Daoy (cell line): ENCODE measurements around the gene SCRN1. TPM values are rescaled to one million over a fixed set of nuclear protein-coding genes. Genes with fewer than 3 reads are reported as not detected.

ENCODE experiments used
- DNase-seq: peaks from one replicate; pipeline ENCODE4 v3.0.0-alpha.2; 2015; ENCODE audit warnings: low read depth
- total RNA-seq: library from RNA; depleted of rRNA; stranded (reverse); fragments of >200 nt; shearing (Covaris generic); gene quantifications from 2 replicates; pipeline ENCODE4 v1.2.3, GENCODE V29; 2014

SCRN1 gene
- total RNA-seq, 1 experiment from 2014 or later: 130 TPM

DNA sequence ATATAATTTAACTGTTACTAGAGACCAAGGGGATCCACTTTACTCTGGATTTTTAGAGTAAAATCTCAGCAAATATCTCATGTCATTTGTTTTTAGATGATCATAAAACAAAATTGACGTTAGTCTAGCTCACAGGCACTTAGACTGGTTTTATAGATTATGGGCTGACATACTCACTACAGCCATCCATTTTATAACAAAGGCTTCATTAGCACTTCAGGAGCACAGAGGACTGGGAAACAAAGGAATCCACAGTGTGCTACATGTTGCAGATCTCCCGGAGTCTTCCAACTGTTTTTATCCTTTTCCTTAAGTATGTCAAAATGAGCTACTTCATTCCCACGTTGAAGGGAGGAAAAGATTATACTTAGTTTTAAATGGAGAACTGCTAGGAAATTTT is 15.9 kb upstream of the SCRN1 start:
- no peak for DNase-seq

DNA sequence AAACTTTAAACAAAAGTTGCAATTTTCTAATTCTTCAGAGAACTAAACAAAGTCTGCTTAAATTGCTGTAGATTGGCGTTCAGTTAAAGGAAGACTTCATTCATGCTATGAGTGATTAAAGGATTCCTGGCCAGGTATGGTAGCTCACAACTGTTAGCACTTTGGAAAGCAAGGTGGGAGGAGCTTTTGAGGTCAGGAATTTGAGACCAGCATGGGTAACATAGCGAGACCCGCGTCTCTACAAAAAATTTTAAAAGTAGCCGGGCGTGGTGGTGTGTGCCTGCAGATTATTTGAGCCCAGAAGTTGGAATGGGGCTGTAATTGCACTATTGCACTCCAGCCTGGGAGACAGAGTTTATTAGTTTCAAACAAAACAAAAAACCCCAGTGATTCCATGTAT is 13.5 kb upstream of the SCRN1 start:
- DNase-seq: no peak

DNA sequence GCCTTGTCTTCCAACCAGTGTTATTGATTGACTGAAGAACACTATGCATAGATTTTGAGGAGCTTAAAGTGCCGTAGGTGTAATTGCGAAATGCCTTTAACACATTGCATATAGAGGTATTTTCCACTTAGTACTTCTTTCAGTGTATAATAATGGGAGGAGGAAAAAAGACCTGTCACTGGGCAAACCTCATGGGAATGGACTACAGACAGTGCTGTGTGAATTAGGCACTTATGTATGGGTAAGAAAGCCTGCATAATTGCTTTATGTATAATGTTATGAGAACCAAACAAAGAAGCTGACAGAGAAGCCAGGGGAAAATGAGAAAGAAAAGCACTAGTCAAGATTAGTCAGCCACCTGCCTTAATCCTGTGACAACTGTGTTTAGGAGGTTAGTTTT is 12.4 kb upstream of the SCRN1 start:
- no peak for DNase-seq

DNA sequence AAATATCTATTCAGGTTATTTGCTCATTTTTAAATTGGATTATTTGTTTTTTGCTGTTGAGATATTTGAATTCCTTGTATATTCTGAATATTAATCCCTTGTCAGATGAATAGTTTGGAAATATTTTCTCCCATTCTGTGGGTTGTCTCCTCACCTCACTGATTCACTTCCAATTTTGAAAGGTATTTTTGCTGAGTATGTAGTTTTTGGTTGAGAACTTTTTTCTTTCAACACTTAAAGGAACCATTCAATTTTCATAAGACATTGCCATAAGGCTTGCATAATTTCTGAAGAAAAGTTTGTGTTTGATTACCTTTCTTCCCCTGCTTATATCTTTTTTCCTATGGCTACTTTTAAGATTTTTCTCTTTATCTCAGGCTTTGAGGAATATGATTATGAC is 8.9 kb upstream of the SCRN1 start:
- no peak for DNase-seq

DNA sequence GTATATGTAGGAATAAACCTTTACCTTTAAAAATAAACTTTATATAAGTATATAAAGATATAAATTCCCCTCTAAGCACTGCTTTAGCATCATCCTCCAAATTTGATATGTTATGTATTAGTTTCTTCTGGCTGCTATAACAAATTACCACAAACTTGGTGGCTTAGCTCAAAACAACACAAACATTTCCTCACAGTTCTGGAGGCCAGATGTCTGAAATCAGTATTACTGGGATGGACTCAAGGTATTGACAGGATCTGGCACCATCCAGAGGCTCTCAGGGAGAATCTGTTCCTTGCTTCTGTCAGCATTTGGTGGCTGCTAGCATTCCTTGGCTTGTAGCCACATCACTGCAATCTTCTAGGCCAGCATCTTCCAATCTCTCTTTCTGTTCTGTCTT is 6.7 kb upstream of the SCRN1 start:
- DNase-seq: no peak

DNA sequence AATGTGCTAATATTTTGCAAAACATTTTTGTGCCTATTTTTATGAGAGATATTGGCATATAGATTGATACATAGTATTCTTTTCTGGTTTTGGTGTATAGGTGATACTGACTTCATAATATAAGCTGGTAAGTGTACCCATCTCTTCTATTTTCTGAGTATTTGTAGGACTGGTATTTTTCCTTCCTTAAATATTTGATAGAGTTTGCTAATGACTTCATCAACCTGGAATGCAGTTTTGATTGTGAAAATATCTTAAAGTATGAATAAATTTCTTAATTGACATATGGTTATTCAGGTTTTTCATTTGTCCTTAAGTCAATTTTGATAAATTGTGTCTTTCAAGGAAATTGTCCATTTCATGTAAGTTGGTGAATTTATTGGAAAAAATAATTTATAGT is 6.1 kb upstream of the SCRN1 start:
- no peak for DNase-seq

DNA sequence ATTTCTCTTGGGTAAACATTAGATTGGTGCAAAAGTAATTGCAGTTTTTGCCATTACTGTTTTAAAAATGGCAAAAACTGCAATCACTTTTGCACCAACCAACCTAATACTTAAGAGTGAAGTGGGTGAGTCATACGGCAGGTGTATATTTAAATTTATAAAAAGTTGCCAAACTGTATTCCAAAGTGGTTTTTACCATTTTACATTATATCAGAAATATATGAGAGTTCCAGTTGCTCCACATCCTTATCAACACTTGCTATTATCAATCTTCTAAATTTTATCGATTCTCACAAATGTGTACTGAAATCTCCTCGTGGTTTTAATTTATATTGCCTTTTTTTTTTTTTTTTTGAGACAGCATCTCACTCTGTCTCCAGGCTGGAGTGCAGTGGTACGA is 3.5 kb upstream of the SCRN1 start:
- DNase-seq: no peak

DNA sequence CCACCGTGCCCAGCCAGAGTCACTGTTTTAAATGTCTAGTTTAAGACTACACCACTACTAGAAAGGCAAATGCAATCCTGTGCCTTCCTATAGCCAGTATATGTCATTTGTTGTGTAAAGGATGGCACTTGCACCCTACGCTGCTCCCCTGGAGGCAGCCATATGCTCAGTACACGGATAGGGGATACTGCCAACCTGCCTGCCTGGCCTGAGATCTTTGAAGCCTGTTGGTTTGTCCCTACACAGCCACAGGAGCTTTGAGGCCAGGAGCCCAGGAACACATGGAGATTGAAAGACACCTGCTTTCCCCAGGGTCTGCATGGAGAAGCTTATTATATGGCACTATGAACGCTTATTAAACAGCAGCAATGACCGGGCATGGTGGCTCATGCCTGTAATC is 2.3 kb upstream of the SCRN1 start:
- DNase-seq: no peak

DNA sequence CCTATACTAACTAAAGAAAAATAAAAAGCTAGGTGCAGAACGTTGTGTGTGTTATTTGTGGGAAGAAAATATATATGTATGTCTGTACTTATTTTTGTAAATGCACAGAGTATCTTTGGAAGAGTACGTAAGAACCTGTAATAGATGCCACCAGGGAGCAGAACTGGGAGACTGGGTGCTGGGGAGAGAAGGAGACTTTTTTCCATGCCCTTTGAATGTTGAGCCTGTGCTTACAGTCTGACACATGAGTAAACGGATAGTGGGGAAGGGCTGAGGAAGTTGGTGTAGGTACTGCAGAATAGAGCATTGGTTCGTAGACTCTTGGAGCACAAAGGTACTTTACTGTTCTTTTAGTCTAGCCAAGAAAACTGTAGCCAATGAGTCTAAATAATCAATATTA is 1.3 kb upstream of the SCRN1 start:
- DNase-seq: no peak

DNA sequence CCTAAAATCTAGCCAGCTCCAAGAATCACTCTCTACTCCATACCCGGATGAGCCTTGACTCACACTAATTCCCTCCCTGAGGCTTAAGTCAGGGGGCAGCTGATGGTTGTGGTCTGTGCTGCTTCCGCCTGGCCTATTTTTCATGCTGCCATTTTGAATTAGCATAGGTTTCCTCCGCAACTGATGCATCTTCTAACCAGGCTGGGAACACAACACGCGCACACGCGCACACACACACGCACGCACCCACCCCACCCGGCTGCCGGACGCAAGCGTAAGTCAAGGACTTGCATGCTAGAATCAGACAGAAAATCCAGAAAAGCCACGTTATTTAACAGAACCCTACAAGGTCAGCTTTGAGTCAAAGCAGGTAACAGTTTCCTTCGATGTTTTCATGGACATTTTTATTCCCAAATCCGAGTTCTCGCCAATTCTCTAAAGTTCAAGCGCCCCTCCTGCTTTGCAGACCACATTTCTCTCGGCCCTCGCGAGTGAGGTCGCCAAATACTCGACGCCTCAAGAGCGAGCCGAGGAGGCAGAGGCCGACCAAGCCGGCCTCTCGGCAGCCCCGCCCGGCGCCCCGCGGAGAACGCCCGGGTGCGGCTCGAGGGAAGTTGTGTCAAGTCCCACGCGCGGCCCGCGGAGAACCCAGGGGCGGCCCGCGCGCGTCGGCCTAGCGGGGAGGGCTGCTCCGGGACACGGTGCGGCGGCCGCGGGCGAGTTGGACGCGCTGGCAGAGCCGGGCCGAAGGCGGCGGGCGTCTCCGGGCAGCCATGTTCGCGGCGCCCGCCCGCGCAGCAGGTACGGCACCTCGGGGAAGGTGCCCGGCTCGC is 961 bp downstream of the SCRN1 start:
- DNase-seq: peak; percentile 95

DNA sequence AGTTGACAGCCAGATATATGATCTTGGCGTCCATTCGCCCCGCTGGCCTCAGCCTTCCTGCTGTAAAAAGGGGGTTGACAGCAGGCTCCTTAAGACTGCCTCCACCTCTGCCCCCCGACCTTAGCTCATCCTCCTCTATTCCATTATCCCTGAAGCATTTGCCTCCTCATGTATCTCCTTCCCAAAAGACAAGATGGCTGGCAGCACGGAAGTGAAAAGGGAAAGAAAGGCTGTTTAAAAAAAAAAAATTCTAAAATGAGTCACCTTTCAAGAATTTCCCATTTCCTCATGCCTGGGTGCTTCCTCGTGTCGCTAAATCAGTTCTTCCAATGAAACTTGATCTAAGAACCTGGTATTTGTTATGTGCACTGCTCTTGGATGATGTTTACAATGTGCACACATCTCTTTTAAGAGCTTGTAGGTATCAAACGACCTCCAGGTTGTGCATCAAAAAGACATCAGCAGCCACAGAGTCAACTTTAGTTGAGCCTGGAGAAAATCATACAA is 1.7 kb downstream of the SCRN1 start:
- peak; percentile 86 for DNase-seq

DNA sequence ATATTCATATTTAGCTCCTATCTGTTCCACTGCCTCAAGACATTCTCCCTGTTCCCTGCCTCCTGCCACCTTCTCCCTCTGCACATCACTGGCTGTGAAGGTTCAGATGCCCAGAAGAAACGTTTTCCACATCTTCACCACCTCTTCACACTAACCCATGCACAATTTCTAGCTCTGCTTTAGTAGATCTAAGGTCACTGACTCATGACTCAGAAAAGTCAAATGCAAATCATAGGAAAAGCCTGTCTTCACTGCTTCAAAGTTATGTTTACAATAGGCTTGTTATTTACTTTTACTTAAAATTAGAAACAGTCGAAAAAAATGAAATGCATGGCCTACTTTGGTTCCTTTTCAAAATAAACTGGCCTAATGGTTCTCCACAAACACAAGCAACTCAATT is 2.5 kb downstream of the SCRN1 start:
- peak; percentile 49 for DNase-seq

DNA sequence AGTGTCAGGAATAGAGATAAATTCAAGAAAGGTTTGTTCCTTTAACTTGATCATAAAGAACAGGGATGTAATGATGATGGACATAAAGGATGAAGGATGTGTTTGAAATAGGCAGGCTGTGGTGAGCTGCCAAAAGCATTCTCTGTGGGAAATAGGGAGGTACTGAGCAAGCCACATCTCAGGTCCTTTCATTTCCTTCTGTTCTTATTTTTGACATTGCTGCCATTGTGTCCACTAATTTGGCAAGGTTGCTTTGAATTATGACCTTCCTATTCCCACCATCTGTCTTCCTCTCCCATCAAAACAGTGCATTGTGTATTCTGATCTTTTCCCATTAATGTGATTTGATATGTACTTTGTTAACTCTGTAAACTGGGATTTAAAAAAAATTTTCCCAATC is 9.4 kb downstream of the SCRN1 start:
- no peak for DNase-seq

DNA sequence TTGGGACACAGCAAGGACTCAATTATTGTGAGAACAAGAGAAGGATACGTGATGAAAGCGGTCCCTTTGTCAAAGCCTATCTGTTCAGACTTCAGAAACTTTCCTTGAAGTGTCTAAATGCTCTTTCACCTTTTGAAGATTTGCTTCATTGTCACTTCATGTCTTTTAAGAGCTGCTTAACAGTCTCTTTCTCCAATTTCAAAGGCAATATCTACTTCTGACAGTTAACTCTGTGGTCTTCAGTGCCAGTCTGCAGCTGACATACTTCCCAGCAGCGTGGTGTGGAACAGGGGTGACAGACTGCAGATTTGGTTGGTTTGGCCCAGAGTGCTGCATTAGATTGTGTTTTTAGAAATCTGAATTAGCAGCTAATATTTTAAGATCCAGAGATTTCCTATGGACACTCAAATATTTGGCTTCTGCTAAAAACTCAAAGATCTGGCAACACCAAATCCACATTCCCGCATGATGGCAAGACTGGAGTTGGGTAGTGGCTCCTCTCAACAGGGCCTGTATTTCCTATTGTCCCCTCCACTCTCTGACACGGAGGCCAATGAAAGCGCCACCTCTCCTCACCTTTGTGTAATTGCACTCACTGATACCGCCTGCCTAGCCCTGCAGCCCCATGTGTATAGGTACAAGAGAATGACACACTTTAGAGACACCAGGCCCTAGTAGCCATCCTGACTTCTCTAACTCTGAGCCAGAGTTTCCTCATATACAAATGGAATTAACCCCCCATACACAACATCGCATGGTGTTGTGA is 11.5 kb downstream of the SCRN1 start:
- no peak for DNase-seq

DNA sequence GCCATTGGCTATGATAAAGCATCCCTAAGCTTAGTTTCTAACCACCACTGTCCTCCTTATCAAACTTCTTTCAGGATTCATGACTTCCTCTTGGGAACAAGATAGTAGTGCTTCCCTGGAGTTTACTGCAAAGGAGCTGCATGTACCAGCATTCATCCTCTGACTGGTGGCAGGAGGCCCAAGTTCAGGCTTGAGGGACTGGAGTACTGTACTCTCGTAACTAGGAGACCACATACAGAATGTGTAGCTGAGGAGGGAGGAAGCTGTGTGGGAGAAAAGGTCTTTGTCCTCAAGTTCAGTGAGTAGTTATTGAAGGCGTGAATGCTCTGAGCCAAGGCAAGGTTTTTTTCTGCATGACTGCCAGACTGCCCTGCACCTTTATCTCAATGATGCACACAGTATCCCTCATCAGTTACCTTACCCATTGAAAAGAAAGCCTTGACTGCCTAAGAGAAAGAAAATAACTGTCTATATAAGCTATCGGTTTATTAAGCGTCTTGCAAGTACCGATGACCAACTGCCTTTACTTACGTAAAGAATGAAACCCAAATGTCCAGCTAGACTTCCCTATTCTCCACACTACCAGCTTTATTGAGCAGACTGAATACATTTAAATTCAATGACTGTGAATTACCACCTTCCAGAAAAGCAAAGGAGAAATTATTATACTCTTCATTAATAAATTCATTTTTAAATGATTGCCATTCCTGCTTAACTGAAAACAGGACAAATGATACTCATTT is 12.8 kb downstream of the SCRN1 start:
- DNase-seq: no peak

DNA sequence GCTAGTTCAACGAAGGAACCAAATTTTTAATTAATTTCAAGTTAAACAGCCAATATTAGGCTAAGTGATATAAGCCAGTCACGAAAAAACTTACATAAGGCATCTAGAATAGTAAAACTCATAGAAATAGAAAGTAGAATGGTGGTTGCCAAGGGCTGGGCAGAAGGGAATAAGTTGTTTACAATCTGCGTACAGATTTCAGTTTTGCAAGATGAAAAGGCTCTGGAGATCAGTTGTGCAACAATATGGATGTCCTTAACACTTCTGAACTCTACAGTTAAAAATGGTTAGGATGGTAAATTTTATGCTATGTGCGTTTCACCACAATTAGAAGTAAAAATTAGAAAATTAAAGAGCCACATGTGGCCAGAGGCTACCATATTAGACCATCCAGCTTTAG is 13.3 kb downstream of the SCRN1 start:
- DNase-seq: no peak

DNA sequence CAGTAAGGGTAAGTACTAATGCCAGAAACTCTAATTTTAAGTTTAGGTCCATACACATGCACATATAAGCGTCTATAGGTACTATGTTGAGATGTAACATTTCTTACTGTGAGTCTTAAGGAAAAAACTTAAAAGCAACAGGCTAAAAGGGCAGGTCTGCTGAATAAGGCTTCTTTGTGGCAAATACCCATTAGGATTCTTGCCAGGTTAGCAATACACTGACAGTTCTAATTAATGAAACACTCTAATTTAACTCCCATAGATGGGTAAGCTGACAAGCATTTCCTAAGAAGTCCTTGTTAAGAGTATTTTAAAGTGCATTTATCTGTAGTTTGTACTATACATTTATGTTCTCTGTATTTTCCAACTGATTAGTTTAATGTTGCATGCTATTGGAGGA is 14.0 kb downstream of the SCRN1 start:
- no peak for DNase-seq

DNA sequence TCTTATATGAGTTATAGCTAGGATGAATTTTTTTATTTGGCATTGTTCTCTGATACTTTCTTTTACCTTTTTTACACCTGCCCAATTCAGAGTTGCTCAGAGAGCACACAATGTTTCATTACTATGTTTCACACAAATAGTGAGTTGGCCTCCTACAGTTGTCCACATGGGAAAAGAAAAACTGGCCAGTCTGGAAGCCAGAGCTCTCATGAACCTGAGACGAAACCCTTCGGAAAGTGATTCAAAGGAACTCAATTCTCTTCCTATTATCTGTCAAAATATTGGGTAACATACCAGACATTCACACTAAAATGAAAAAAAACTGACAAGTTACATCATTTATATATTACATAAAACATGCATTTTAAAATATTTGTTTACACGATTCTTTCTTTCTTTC is 15.3 kb downstream of the SCRN1 start:
- no peak for DNase-seq

DNA sequence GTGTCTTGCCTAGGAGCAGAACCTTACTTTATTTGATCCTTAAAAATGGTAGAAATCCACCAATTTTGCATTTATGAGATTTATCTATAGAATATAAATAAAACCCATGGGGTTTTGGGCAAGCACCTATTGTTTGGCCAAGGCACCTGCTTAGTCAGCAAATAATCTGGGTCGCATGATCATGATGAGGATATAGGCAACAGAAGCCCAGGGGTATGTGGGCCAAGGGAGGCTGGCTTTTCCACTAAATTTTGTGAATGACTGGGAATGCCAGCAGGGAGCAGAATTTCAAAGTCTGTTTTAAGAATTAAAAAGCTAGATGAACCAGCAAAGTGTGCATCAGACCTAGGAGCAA is 17.3 kb downstream of the SCRN1 start:
- DNase-seq: no peak

DNA sequence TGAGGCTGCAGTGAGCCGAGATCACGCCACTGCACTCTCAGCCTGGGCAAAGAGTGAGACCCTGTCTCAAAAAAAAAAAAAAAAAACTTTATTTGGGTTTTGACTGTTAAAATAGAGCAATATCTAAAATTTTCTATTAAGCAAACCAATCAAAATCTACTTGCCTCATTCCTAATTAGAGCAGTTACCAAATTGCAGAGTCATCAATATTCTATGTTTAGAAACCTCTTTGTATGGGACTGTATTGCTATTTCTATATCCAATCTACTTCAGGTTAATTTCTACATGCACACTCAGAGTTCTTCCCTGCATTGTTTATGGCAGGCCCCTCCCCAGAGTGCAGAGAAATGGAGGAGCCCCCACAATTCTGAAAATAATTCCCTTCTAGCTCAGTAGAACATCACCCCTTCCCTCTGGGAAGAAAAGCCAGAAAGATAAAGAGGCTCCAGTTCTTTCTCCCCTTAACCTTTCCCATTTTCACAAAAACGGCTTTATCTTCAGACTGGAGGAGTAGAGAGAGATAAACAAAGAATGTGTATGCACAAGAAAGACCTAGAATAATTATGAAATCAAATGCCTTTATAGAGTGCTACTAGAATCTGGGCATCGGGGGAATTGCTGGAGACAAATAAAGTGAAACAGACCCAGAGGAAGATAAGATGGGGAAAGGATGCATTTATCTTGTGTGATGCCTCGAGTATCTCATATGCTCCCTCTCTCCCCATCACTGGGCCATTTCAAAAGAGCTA is 17.9 kb downstream of the SCRN1 start:
- no peak for DNase-seq

DNA sequence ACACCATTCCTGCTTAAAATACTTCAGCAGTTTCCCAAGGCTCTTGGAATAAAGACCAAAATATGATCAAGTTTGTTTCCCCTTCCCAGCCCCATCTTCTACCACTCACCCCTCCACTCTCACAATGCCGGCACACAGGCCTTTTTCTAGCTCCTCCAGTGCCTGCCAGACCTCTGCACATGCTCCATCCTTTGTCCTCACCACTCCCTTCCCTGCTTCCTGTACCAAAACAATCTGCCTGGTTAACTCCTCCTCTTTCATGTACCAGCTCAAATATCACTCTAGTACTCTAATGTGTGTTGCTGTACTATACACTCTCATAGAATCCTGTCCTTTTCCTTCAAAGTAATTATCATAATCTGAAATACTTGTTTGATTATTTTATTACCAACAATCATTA is 19.4 kb downstream of the SCRN1 start:
- peak; percentile 35 for DNase-seq

DNA sequence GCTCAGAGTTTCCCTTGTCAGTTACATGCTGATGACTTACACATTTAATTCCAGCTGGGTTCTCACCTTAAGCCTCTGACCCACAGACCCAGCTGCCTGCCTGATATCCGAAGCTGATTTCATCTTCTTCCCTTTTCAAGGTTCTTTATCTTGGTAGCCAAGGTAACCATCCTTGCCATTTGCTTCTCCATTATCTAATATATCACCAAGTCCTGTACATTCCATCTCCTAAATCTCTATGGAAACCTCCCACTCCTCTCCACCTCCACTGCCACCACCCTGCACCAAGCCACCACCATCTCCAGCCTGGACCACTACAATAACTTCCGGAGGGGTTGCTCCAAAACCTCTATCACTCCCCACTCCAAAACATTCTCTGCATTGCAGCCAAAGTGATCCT is 19.9 kb downstream of the SCRN1 start:
- no peak for DNase-seq
